Mesodermal cell (in vitro differentiated cells): ENCODE data around the gene HTR4.
"Not testable (repeated sequence)": the region's sequence is repeated elsewhere in the genome, so short reads cannot be mapped to it uniquely, and the experiment has no call there.

Source experiments
- H3K27ac ChIP-seq: 2 replicates; pipeline ENCODE4 v1.7.0; 2013; ENCODE audit warnings: mild to moderate bottlenecking, low read depth, low read length, moderate library complexity; ENCODE audit not compliant: severe bottlenecking
- H3K36me3 ChIP-seq: 2 replicates; pipeline ENCODE4 v1.7.1; 2013; ENCODE audit warnings: mild to moderate bottlenecking, low read length, moderate library complexity; ENCODE audit not compliant: control insufficient read depth, insufficient read depth
- H3K4me1 ChIP-seq: one replicate; pipeline ENCODE4 v1.7.1; 2013; ENCODE audit warnings: mild to moderate bottlenecking, low read length; ENCODE audit not compliant: insufficient read depth, control insufficient read depth, poor library complexity, severe bottlenecking
- H3K4me3 ChIP-seq: 2 replicates; pipeline ENCODE4 v1.7.0; 2013; ENCODE audit warnings: low read length, control low read depth, mild to moderate bottlenecking; ENCODE audit not compliant: insufficient read depth, poor library complexity, severe bottlenecking; ENCODE audit errors: extremely low read depth
- H3K9me3 ChIP-seq: 2 replicates; pipeline ENCODE4 v1.7.1; 2013; ENCODE audit warnings: mild to moderate bottlenecking, low read length, moderate library complexity; ENCODE audit not compliant: control insufficient read depth
- WGBS, 2 experiments: methylation state at CpG; one replicate each; pipeline ENCODE4 v1.1.5; 2013; ENCODE audit warnings: missing lambda C conversion rate in 2 of 2; ENCODE audit not compliant: insufficient coverage in 2 of 2; 5-methylcytosine and 5-hydroxymethylcytosine counted together

HTR4 gene

GRCh38 chr5:148687427-148687826 is 33.1 kb upstream of the HTR4 start:
- Histone ChIP-seq H3K27ac (no peak overlapping the region), H3K4me1 (peaks cover 5% of the 10 kb centered on the region), H3K4me3 (no peak overlapping the region), H3K9me3 (no peaks in the 10 kb centered on the region), H3K36me3 (no peaks in the 10 kb centered on the region)
- 50 to 59% methylated on average over 3 of the region's 3 CpGs for WGBS, 2 experiments

GRCh38 chr5:148686660-148687059 is 32.3 kb upstream of the HTR4 start:
- Histone ChIP-seq H3K4me1 (peaks cover 5% of the 10 kb centered on the region), H3K27ac (no peak overlapping the region), H3K9me3 (no peaks in the 10 kb centered on the region), H3K36me3 (no peaks in the 10 kb centered on the region), H3K4me3 (no peak overlapping the region)

GRCh38 chr5:148685520-148686134 is 31.3 kb upstream of the HTR4 start:
- WGBS, 2 experiments, result 100% methylated on average over 1 of the region's 3 CpGs
- no peak overlapping the region for H3K4me3 ChIP-seq
- no peaks in the 10 kb centered on the region for H3K9me3 ChIP-seq
- H3K4me1 ChIP-seq, result peaks cover 5% of the 10 kb centered on the region
- H3K27ac ChIP-seq, result no peak overlapping the region
- H3K36me3 ChIP-seq, result no peaks in the 10 kb centered on the region

GRCh38 chr5:148684528-148684927 is 30.2 kb upstream of the HTR4 start:
- no peak overlapping the region for H3K27ac ChIP-seq

GRCh38 chr5:148683651-148684050 is 29.3 kb upstream of the HTR4 start:
- 100% methylated on average over 2 of the region's 2 CpGs for WGBS, 2 experiments
- Histone ChIP-seq H3K36me3 (no peaks in the 10 kb centered on the region), H3K27ac (no peak overlapping the region), H3K9me3 (no peaks in the 10 kb centered on the region), H3K4me1 (peaks cover 5% of the 10 kb centered on the region), H3K4me3 (no peak overlapping the region)

More at GRCh38 chr5:148684528-148684927, 30.2 kb upstream of the HTR4 start:
- Histone ChIP-seq H3K4me1 (peaks cover 5% of the 10 kb centered on the region), H3K9me3 (no peaks in the 10 kb centered on the region), H3K36me3 (no peaks in the 10 kb centered on the region), H3K4me3 (no peak overlapping the region)
- WGBS, 2 experiments, result no CpG with 5 or more reads among the region's 2 CpGs

- Histone ChIP-seq H3K36me3 (no peaks in the 10 kb centered on the region), H3K9me3 (no peaks in the 10 kb centered on the region), H3K4me1 (peaks cover 5% of the 10 kb centered on the region), H3K27ac (no peak overlapping the region), H3K4me3 (no peak overlapping the region)
- WGBS, 2 experiments, result 78 to 100% methylated on average over 1 to 2 of the region's 8 CpGs
Measured at GRCh38 chr5:148682058-148683026, 28.0 kb upstream of the HTR4 start.

- H3K36me3 ChIP-seq, result no peaks in the 10 kb centered on the region
- H3K9me3 ChIP-seq, result no peaks in the 10 kb centered on the region
- 100% methylated on average over 1 of the region's 6 CpGs for WGBS, 2 experiments
- peaks cover 5% of the 10 kb centered on the region for H3K4me1 ChIP-seq
- H3K27ac ChIP-seq, result no peak overlapping the region
- H3K4me3 ChIP-seq, result no peak overlapping the region
Measured at GRCh38 chr5:148681157-148682057, 27.1 kb upstream of the HTR4 start.

GRCh38 chr5:148673704-148674103 is 19.4 kb upstream of the HTR4 start:
- H3K36me3 ChIP-seq, H3K4me1 ChIP-seq, H3K4me3 ChIP-seq, H3K27ac ChIP-seq, H3K9me3 ChIP-seq: not testable (repeated sequence)
- WGBS, 2 experiments, result 78 to 90% methylated on average over 6 of the region's 6 CpGs

GRCh38 chr5:148666353-148666752 is 12.0 kb upstream of the HTR4 start:
- Histone ChIP-seq H3K27ac (no peak overlapping the region), H3K4me1 (no peaks in the 10 kb centered on the region), H3K36me3 (no peaks in the 10 kb centered on the region), H3K4me3 (no peak overlapping the region), H3K9me3 (no peaks in the 10 kb centered on the region)
- WGBS, 2 experiments, result 92% methylated on average over 2 of the region's 4 CpGs; no CpG with 5 or more reads in 1 of the 2 experiments

GRCh38 chr5:148665431-148665830 is 11.1 kb upstream of the HTR4 start:
- Histone ChIP-seq H3K4me1 (no peaks in the 10 kb centered on the region), H3K9me3 (no peaks in the 10 kb centered on the region), H3K27ac (no peak overlapping the region), H3K36me3 (no peaks in the 10 kb centered on the region), H3K4me3 (no peak overlapping the region)
- WGBS, 2 experiments, result 92 to 98% methylated on average over 4 to 6 of the region's 7 CpGs
